Anterior cingulate cortex (tissue), 58 donors: ENCODE measurements around the gene FARS2.
"Not testable (repeated sequence)": the region's sequence is repeated elsewhere in the genome, so short reads cannot be mapped to it uniquely, and the experiment has no call there.

Experiments used
- DNase-seq, 58 donors: peaks; one replicate each; lab custom pipeline; 2025; lab: John Stamatoyannopoulos, UW

FARS2 gene

GRCh38 chr6:5672581-5673011, 411.3 kb downstream of the FARS2 start:
- peak in 9 of 58 donors; percentile 9 to 57 (median 21) for DNase-seq

DNA sequence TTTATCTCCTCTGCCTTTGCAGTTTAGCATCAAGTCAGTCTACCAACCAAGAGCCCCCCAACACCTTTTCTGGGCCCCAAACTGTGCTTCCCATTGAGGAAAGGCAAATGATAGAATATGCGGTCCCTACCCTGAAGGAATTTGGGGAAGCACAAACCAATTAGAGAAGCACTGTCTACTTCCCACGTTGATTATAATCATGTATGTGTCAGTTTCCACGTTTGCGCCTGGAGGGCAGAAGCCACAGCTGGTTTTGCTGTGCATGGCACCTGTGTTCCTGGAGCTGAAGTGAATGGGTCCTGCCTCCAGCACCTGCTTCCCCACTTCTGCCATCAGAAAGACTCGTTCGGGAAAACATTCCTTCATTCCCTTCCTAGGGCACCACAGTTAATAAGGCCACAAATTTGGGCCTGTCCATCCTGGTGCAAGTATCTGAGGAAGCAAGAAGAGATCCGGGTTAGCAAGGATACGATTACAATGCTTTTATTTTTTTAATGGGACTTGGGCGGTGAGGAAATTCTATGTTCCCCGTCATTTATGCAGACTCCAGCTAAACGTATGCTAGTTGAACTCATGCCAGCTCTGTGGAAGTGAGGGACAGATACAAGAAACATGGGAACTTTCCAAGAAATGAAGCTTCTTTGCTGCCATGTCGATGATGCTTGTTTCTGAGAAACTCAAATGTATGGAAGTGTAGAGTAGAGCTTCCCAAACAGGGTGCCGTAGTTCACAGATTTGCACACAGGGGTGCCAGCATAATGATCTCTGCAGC, 411.9 kb downstream of the FARS2 start:
- no peak for DNase-seq

GRCh38 chr6:5674141-5674540, 412.8 kb downstream of the FARS2 start:
- no peak for DNase-seq

- DNase-seq, result peak in 2 of 58 donors; percentile 7 to 50
Observed at GRCh38 chr6:5674721-5675120, 413.4 kb downstream of the FARS2 start.

- DNase-seq, result no peak
Observed at GRCh38 chr6:5676701-5677100, 415.4 kb downstream of the FARS2 start.

DNA sequence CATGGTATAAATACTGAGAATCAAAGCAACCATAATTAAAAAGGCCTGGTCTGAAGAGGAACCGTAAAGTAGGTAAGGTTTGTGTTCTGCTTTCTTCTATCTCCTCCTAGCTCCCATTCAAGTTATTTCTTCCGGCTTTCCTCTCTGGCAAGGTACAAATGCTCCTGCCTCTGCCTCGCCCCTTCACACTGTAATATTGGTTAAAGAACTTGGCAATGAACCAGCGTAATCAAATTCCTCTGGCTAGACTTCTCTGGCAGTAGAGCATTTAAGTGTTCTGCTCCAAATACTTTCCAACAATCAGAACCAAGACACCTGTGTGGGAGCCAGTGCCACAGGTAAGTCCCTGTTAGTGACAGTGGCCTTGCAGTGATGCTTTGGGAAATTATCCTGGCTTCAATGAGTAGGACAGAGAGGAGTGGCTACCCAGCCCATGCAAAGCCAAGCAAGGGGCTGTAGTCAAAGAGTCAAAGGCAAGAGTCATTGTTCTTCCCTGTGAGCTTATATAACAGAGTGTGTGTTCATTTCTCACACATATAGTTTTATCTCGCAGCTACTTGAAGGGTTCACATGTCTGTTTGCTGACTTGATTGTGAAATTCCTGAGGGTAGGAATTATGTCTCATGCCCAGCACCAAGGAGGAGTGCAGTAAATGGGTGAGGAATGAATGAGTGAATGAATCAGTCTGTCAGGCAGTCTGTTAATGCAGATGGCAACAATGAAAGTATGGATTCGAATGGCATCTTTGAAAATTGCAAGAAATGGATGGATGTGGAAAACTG, 416.1 kb downstream of the FARS2 start:
- no peak for DNase-seq

DNA sequence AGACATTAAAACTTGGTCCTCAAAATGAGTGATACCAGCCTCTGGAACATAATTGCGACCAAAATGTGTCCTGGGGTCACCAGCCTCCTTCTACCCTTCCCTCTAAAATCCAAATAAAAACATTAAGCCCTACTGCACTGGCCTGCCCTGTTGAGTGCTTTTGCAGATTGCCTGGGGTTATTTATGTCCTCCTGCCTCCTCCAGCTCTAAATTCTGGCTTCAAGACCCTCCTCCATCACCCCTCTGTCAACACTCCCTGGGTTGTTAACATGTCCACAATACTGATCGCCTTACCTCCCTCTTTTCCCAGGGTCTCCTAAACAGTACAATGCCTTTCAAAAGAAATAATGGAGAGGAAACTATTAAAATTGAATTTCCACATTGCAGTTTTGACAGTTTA, 418.0 kb downstream of the FARS2 start:
- no peak for DNase-seq

- DNase-seq, result no peak
Observed at GRCh38 chr6:5679691-5680090, 418.4 kb downstream of the FARS2 start.

DNA sequence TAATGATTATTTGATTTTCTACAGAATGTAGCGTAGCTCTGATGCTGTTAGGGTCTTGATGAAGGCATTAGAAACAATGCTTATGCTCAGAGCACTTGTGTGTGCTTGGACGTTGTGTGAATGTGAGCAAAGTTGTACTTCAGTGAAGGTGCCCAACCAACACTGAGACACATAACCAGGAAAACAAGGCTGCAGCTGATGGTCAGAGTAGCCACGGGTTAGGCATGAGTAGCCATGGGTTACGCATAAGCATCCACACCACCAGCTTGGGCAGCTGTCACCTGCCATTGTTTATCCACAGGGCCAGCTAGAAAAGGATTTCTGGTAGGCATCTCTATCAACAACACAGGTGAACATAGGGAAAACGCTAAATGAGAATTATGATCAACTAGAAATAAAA, 418.8 kb downstream of the FARS2 start:
- no peak for DNase-seq

DNA sequence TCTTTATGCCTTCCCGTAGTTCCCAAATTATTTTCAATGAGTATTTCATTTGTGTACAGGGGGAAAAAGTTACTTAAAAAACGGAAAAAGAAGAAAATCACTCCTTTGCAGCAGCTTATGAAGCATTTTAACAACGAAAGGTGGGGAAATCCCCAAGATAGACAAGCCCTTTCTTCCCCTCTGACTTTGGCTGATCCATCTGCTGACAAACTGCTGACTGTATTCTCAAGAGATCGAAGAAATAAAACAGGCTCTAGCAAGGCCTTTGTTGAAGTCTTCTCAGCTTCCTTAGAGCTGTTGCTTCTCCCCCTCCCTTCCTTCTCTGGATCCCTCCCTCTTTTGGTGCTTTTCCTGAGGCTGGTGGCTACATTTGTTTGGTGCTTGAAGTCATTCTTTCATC, 420.2 kb downstream of the FARS2 start:
- no peak for DNase-seq

DNA sequence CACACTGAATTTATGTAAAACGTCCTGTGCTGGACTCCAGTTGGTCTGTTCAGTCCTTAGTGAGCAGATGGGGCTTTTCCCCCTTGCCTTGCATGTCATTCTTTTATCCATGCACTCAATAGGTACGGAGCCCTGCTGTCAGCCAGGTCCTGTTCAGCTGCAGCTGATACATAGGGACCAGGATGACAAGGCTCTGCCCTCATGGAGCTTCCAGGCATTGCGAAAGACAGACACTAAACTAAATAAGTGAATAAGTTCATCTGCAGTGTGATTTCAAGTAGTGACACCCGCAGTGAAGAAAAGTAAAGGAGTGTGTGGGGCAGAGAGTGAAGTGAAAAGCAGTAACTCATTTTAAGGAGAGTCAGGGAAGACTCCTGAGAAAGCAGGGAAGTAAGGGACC, 421.2 kb downstream of the FARS2 start:
- no peak for DNase-seq

- DNase-seq, result not testable (repeated sequence)
Observed at GRCh38 chr6:5683747-5684146, 422.4 kb downstream of the FARS2 start.

DNA sequence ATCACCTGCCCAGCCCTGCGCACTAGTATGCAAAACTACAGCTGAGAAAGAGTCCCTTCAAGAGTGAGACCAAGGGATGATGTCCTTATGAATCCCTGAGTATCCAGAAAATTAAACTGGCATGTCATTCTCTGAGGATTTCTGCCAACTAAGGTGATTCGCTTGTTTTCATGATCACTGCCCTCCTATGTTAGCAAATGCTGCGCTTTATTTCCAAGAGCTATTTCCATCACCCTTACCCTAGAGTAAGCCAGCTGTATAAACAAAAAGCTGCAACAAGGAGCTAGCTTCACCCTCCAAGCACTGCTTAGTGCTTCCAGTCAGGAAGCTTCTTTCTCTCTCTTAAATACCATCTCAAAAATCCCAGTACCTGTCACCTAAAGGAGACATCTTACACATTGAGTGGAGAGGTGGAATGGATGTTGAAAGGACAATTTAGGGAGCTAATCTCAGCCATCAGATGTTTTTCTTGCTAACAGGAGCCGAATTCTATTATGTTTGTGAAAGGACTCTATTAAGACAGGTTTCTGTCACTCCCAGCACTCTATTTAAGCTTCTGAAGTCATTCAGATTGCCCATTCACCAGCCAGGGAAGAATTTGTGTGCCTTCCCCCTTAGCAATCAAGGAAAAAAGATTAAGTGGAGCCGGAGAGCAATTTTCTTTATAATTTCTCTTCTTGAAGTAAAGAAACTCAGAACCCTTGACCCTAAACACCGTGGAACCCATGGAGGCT, 423.2 kb downstream of the FARS2 start:
- no peak for DNase-seq

DNA sequence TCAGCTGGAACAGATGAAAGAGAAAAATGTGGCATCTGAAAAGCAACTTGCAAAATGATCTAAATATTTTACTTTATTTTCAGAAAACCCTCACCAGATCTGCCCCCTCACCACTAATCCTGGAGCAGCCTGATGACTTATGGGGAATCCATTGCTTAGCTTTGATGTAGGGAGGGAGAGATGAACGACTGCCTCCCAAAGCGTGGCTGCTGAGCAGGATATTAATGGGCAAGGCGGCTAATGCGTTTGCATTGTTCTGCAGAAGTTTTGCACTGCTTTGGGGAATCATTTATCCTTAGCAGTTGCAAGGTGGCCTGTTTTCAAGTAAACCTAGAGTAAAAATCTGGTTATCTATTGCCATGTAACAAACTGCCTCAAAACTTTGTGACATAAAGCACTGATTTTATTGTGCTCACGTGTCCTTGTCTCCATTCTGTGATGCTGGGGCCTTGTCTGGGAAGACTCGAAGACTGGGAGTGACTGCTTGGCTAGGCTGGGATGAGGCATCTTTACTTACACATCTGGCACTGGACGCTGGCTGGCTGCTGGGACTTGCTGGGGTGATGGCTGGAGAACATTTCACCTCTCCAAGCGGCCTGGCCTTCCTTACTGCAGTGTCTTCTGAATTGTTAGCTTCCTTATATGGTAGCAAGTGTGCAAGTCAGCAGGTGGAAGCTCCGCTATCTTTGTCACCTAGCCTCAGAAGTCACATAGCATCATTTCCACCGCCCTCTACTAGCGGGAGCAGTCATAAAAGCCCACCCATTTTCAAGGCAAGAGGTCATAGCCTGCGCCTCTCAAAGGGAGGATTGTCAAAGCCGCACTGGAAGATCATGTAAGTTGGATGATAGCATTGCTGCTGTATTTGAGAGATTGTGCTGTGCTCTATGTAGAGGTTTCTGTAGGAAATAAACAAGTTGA, 432.2 kb downstream of the FARS2 start:
- no peak for DNase-seq

DNA sequence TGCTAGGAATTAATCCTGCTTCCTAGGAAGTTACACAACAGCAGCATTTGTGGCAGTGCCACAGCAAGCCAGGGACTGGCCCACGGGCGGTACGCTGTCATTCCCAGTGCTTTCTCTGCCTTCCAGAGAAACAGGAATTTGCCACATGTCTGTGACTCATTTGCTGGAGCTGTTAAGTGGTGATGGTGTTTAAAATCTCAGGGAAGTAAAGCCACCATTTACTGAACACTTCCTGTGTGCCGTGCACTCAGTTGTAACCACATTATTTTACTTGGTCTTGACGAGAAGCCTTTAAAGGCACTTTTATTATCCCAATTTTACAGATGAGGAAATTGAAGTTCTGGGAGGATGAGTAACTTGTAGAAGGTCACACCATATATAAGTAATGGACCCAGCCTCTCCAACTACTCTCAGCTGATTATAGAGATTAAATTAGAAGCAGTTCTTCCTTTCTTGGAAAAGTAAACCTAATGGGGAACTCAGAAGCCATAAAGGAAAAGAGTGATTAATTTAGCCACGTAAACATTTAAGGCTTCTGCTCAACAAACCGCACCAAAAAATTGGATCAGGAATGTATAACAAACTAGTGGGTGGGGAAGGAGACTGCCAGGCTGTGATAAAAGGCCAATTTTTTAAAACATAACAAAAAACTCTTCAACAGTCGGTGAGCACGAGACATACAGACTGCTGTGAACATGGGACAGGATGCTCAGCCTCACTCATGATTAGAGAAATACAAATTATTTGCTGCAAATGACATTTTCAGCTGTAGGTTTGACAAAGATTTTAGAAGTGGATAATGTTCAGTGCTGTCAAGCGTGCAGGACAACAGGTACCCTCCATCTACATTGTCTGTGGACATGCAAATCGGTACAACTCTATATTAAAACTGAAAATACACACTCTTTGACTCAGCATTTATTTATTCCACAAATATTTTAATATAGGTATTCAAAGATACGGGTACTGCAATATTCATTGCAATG, 434.2 kb downstream of the FARS2 start:
- DNase-seq, result no peak

DNA sequence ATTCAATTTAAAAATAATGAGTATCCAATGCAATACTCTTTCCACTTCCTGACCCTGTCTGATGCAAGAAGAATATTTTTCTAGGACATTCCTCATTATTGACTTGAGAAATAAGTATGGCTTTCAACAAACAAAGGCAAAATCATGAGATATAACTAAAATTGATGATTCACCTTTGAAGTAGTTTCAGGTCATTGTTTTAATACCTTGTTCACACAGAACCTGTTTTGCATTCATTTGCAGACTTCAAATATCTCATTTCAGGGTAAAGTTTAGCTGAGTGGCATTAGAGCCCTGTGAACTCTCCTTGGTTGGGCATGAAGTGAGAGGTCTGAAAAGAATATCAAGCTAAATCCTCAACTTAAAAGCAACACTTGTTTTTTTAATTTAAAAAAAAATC, 436.2 kb downstream of the FARS2 start:
- no peak for DNase-seq

GRCh38 chr6:5698318-5698717, 437.0 kb downstream of the FARS2 start:
- DNase-seq, result no peak

GRCh38 chr6:5699064-5699463, 437.8 kb downstream of the FARS2 start:
- DNase-seq, result not testable (repeated sequence)

DNA sequence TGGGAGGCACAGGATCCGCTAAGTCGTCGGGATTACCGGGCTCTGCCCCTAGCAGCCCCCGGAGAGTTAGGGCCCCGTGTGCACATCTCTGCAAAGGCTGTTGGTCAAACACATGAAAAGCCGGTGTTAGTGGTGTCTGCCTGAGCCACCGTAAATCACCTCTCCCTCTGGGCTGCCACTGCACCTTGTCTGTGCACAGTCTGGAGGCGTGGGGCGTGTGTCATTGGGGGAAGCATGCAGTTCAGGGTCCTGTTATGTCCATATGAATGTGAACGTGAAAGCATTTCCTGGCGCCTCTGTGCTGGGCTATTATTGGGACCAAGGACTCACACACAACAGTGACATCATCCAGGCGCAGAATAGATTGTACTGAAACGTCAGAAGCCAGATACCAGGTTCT, 439.9 kb downstream of the FARS2 start:
- DNase-seq, result no peak
